Body of pancreas (tissue), 4 donors: Measurements from ENCODE around the gene TBC1D9. TPM values are rescaled to one million over a fixed set of nuclear protein-coding genes. Genes with fewer than 3 reads are reported as not detected.

Experiments used
- ATAC-seq: fragments of 150-250 bp; one replicate; pipeline ENCODE4 v1.9.1; 2016
- DNase-seq, 4 donors: peaks; one replicate each; pipeline ENCODE4 v3.0.0-alpha.2; 2019
- H3K27ac ChIP-seq, 4 donors: fragments of 200-600 bp; sonication (generic); 1 replicate in 3 of 4; 2 replicates in 1 of 4; pipeline versions ENCODE4 v1.5.1 to v1.6.1; 2016 to 2019; ENCODE audit warnings: mild to moderate bottlenecking in 1 of 4, mixed read lengths in 1 of 4, moderate library complexity in 1 of 4
- H3K27me3 ChIP-seq, 2 donors: fragments of 200-600 bp; sonication (generic); one replicate each; pipeline ENCODE4 v1.6.0; 2016; ENCODE audit warnings: mild to moderate bottlenecking in 1 of 2
- H3K36me3 ChIP-seq, 2 donors: fragments of 200-600 bp; sonication (generic); replicated peaks in 1 of 2; 2 replicates each; pipeline ENCODE4 v1.5.1; 2016; ENCODE audit warnings: low read depth in 2 of 2; ENCODE audit not compliant: insufficient read depth in 1 of 2
- H3K4me1 ChIP-seq: fragments of 200-600 bp; sonication (generic); one replicate; pipeline ENCODE4 v1.6.0; 2016
- H3K4me3 ChIP-seq, 2 donors: fragments of 200-600 bp; sonication (generic); 1 replicate in 1 of 2; 2 replicates in 1 of 2; pipeline ENCODE4 v1.5.1; 2016 to 2019
- H3K9me3 ChIP-seq, 3 donors: fragments of 200-600 bp; sonication (generic); 1 replicate in 2 of 3; 2 replicates in 1 of 3; pipeline ENCODE4 v1.5.1; 2016
- POLR2A ChIP-seq, 3 donors: fragments of 450-650 bp; IDR thresholded peaks; one replicate each; pipeline ENCODE4 v1.6.1; 2016; ENCODE audit warnings: antibody characterized with exemption in 3 of 3, mild to moderate bottlenecking in 2 of 3
- WGBS, 2 donors: methylation state at CpG; one replicate each; pipeline ENCODE4 v1.1.5; 2017; 5-methylcytosine and 5-hydroxymethylcytosine counted together
- intact Hi-C: fragments of 100-400 bp; cut with DNase I; formaldehyde crosslinking; loops from one replicate; pipeline ENCODE4 v1.15.1; 2023
- total RNA-seq, 2 donors: library from RNA; depleted of rRNA; stranded (reverse); fragments of >200 nt; gene quantifications; one replicate each; pipeline ENCODE4 v1.1.0, GENCODE V29; 2016
- TF ChIP-seq, protein P1 (sequence below), 7 experiments: fragments of 450-650 bp in 4 of 7; fragments of 200-600 bp in 3 of 7; sonication (generic) in 3 of 7; IDR thresholded peaks; one replicate each; pipeline ENCODE4 v1.5.1; 2016 to 2019; ENCODE audit warnings: antibody characterized with exemption in 7 of 7

The TBC1D9 gene
- total RNA-seq, 2 donors from 2014 or later: 11.2 to 13.5 TPM

DNA sequence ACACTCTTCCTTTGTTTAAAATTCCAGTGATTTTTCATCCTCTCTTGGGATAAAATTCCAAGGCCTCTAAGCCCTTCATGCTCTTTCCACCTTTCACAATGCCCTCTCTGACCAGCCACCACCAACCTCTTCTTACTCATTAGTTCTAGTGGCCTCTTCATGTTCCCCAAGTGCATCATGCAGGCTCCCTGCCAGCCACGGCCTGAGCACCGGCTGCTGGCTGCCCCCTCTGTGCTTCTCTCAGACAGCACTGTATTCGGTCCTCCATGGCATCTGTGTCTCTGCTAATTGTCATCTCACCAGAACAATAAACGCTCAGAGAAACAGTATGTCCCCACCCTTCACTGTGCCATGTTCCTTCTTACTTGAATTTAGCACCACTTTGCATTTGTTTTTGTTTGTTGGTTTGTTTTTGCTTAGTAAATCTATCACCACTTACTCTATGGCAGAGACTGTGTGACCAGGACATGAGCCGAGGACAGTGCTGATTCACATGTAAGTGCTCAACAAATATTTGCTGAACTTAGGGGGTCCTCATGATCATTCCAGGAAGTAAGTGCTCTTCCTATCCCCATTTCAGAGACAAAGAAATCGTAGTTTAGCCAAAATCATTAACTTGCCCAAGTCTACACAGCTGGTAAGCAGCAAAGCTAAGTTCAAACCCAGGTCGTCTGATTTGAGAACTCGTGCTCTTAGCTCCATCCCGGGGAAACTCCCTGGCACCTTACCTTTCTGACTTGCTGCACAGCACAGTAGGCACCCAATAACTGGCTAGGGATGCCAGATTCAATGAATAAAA, 110.4 kb downstream of the TBC1D9 start:
- Histone ChIP-seq H3K9me3 (no peaks in the 10 kb centered on the region), H3K4me1 (peaks cover 13% of the 10 kb centered on the region), H3K27ac (no peak overlapping the region), H3K4me3 (no peak overlapping the region), H3K36me3 (no peaks in the 10 kb centered on the region), H3K27me3 (no peaks in the 10 kb centered on the region)
- WGBS, 2 donors: 72 to 74% methylated on average over 9 of the region's 9 CpGs
- intact Hi-C loops: no loop called here
- no peak for TF ChIP-seq POLR2A (IDR thresholded peaks at IDR 0.05)
- TF ChIP-seq, protein P1, sequence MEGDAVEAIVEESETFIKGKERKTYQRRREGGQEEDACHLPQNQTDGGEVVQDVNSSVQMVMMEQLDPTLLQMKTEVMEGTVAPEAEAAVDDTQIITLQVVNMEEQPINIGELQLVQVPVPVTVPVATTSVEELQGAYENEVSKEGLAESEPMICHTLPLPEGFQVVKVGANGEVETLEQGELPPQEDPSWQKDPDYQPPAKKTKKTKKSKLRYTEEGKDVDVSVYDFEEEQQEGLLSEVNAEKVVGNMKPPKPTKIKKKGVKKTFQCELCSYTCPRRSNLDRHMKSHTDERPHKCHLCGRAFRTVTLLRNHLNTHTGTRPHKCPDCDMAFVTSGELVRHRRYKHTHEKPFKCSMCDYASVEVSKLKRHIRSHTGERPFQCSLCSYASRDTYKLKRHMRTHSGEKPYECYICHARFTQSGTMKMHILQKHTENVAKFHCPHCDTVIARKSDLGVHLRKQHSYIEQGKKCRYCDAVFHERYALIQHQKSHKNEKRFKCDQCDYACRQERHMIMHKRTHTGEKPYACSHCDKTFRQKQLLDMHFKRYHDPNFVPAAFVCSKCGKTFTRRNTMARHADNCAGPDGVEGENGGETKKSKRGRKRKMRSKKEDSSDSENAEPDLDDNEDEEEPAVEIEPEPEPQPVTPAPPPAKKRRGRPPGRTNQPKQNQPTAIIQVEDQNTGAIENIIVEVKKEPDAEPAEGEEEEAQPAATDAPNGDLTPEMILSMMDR (IDR thresholded peaks at IDR 0.05): no peak
- no peak for ATAC-seq
- no peak for DNase-seq

DNA sequence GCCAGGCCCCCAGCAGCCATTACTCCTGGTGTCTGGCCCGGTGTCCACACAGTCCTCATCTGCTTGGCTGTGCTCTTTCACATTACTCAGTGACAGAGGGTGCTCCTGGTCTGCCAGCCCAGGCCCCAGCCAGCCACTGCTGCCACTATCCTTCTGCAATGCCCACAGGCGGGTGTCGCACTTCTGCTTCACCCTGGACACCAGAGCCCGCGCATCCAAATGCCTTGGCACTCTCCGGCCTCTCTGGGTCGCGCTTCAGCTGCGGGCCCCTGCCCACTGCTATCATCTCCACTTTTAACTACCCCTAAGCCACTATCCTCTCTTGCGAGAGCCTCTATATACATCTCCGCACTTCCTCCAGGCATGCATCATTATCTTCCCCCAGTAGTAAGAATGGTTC, 111.0 kb downstream of the TBC1D9 start:
- intact Hi-C loops: no loop called here
- Histone ChIP-seq H3K9me3 (no peaks in the 10 kb centered on the region), H3K4me3 (no peak overlapping the region), H3K27ac (no peak overlapping the region), H3K4me1 (peaks cover 13% of the 10 kb centered on the region), H3K27me3 (no peaks in the 10 kb centered on the region), H3K36me3 (no peaks in the 10 kb centered on the region)
- 95 to 97% methylated on average over 11 of the region's 11 CpGs for whole genome bisulfite sequencing, 2 donors
- TF ChIP-seq, protein P1 (IDR thresholded peaks at IDR 0.05): no peak
- TF ChIP-seq POLR2A (IDR thresholded peaks at IDR 0.05): no peak
- DNase-seq: no peak
- no peak for ATAC-seq

DNA sequence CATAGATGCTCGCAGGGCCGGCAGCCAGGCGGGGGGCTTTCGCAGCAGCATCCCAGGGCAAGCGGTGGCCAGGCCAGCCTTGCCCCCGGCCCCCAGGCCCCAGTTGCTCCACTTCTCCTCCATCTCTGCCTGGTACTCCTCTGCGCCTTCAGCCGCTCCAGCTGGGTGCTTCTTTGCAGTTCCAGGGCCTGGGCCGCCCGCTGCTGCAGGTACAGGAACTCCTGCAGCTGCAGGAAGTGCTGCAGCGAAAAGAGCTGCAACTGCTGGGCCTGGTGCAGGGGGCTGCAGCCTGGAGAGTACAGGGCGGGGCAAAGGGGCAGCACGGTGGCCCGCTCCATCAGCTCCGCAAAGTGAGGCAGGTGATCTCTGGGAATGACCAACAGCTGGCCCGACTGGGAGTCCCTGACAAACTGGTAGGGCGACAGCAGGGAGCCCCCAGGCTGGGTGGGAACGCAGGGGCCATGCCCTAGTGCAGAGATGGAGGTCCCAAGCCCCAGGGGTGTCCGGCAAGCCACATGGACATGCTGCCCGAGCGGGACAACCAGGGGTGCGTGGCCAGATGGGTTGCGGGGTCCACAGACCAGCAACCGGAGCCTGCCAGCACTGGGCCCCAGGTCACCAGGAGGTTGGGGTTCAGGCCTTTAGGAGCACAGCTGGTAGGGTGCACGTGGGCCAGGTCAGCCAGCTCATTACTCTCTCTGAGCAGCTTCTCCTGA, 111.6 kb downstream of the TBC1D9 start:
- DNase-seq (no peak), ATAC-seq (no peak)
- Histone ChIP-seq H3K36me3 (no peaks in the 10 kb centered on the region), H3K9me3 (no peaks in the 10 kb centered on the region), H3K27ac (no peak overlapping the region), H3K4me3 (no peak overlapping the region), H3K27me3 (no peaks in the 10 kb centered on the region), H3K4me1 (peaks cover 13% of the 10 kb centered on the region)
- intact Hi-C loops: no loop called here
- 95% methylated on average over 10 to 24 of the region's 25 CpGs for WGBS, 2 donors
- TF ChIP-seq POLR2A (IDR thresholded peaks at IDR 0.05): no peak
- TF ChIP-seq, protein P1 (IDR thresholded peaks at IDR 0.05): no peak

DNA sequence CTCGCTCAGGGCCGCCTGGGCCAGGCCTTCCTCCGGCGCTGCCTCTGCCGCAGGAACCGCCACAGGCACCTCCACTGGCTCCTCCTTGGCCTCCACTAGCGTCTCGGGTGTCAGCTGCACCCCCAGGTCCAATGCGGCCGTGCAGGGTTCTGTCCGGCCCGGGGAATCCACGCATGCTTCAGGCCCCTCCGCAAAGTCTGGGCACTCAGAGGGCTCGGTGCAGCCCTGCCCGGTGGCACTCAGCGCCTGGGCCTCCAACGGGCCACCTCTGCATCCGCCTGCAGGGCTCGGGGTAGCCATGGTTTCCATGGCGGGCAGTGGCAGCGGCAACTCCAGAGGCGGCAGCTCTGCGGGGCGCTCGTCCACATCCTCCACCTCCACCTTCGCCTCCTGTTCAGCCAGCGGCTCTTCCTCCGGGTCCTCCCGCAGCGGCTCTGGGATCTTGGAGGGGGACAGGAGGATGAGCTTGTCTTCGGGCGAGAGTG, 112.6 kb downstream of the TBC1D9 start:
- Histone ChIP-seq H3K9me3 (no peaks in the 10 kb centered on the region), H3K27ac (no peak overlapping the region), H3K36me3 (no peaks in the 10 kb centered on the region), H3K4me1 (peaks cover 13% of the 10 kb centered on the region), H3K27me3 (no peaks in the 10 kb centered on the region), H3K4me3 (no peak overlapping the region)
- WGBS, 2 donors: 95 to 97% methylated on average over 10 to 33 of the region's 33 CpGs
- TF ChIP-seq, protein P1 (IDR thresholded peaks at IDR 0.05): no peak
- no peak for TF ChIP-seq POLR2A (IDR thresholded peaks at IDR 0.05)
- intact Hi-C loops: no loop called here
- DNase-seq: no peak
- ATAC-seq: no peak
